GM21447 (cell line): ENCODE data around the gene CHID1.

Experiments
- ATAC-seq: cut with Tn5 transposase; IDR thresholded peaks from one replicate; pipeline ENCODE4 v1.9.1; 2021; ENCODE audit not compliant: unreplicated experiment

The CHID1 gene

GRCh38 chr11:826227-826621, 84.4 kb downstream of the CHID1 start:
- no peak for ATAC-seq

GRCh38 chr11:825366-826226, 85.0 kb downstream of the CHID1 start:
- ATAC-seq: no peak

- ATAC-seq: no peak
Measured at GRCh38 chr11:824942-825341, 85.7 kb downstream of the CHID1 start.

GRCh38 chr11:824292-824880, 86.2 kb downstream of the CHID1 start:
- ATAC-seq: no peak

GRCh38 chr11:823441-824291, 86.9 kb downstream of the CHID1 start:
- no peak for ATAC-seq

DNA sequence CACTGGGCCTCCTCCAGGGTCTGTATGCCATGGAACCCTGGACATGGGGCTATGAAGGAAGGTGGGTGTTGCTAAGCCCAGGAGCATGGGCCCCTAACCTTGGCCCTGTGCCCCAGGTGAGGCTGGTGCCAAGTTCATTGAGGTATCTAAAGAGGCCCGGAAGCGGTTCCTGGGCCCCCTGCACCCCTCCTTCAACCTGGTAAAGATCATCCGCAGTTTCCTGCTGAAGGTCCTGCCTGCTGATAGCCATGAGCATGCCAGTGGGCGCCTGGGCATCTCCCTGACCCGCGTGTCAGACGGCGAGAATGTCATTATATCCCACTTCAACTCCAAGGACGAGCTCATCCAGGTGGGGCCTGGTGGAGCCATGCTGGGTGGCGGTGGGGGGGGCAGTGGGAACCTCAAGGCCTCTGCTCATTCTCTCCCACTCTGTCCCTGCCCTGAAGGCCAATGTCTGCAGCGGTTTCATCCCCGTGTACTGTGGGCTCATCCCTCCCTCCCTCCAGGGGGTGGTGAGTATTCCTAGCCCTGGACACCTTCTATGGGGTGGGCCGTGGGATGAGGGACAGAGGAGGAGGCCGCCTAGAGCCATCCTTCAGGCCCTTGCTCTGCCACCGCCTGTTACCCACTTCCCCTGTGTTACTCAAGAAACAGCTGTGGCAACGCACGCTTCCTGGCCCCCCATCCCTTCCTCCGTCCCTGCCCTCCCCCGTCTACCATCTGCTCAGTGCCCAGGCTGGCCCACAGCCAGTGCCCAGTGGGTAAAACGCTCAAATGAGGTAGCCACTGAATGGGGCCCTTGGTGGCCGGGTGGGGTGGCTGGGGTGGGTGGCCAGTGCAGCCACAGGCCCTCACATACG, 88.9 kb downstream of the CHID1 start:
- no peak for ATAC-seq

- no peak for ATAC-seq
Measured at GRCh38 chr11:820655-821511, 89.7 kb downstream of the CHID1 start.

- ATAC-seq: peak; percentile 71
Measured at GRCh38 chr11:819943-820649, 90.5 kb downstream of the CHID1 start.

DNA sequence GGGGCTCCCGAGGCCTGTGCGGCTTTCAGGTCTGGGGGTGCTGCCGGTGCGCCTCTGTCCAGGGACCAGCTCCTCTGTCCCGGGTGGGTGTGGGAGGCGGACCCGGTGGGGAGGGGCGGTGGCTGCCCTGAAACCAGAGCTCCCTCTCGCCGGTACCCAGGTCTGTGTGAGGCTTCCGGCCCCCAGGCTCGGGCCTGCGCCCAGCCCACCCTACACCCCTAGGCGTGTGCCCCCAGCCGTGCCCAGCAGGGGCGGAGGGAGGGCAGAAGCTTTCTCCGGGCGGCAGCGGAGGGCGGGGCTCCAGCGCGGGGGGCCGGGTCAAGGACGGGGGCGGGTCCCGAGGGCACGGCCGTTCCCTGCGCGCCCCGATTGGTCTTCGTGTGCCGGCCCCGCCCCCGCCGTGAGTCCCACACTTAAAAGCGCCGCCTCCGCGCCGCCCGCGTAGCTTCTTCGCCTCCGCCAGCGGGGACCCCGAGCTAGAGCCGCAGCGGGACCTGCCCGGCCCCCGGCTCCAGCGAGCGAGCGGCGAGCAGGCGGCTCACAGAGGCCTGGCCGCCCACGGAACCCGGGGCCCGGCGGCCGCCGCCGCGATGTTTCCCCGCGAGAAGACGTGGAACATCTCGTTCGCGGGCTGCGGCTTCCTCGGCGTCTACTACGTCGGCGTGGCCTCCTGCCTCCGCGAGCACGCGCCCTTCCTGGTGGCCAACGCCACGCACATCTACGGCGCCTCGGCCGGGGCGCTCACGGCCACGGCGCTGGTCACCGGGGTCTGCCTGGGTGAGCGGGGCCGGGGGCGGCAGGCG, 91.3 kb downstream of the CHID1 start:
- peak; percentile 74 for ATAC-seq

DNA sequence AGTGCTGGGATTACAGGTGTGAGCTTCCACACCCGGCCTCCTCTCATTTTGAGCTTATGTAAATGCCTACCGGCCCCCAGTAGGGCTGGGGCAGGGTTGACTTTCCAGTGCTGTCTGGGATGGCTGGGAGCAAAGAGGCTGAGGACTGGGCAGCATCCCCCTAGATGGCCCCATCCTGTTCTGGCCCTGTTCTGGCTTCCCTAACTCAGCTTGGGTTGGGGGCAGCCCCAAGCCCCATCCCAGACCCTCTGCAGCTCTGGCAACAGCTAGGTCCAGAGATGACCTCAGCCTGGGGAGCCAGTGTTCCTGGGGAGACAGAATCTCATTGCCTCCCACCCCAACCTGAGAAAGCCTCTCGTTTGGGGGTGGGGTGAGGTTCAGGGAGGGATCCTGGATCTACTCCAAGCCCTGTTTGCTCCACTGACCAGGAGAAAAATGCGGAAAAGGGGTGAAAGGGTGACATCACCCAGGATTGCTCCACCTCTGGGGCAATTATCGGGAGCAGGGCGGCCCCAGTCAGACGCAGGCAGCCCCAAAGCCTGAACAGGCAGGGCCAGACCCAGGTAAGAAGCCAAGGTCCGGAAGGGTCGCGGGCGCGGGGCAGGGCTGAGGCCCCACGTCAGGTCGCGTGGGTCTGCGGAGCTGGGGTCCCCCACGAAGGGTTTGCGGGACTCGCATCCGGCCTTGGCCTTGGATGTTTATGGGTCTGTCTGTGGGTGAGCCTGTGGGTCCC, 92.0 kb downstream of the CHID1 start, which contains the start of gene PNPLA2:
TSS of gene PNPLA2 (plus strand) at position 519 of the 733 bp plus-strand sequence. CDS start 805 bp downstream, outside the sequence.
- ATAC-seq: no peak
